ENCODE measurements around the gene TRIM24.
"Not testable (repeated sequence)": the region's sequence is repeated elsewhere in the genome, so short reads cannot be mapped to it uniquely, and the experiment has no call there.

The TRIM24 gene

DNA sequence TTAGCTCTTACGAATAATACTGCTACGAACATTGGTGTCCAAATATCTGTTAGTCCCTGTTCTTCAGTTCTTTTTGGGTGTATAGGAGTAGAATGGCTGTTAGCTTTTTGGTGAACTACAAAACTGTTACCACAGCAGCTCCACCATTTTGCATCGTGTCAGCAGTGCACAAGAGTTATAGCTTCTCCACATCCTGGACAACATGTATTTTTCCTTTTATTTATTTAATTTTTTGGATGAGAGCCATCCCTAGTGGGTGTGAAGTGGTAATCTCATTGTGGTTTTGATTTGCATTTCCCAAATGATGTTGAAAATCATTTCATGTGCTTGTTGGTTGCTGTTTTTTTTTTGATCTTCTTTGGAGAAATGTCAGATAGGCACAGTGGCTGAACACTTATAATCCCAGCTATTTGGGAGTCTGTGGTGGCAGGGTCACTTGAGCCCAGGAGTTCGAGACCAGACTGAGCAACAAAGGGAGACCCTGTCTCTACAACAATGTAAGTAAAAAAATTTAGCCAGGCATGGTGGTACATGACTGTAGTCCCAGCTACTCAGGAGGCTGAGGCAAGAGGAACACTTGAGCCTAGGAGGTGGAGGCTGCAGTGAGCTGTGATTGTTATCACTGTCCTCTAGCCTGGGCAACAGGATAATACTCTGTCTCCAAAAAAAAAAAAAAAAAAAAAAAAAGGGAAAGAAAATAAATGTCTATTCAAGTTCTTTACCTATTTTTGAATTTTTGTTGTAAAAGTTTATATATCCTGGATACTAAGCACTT, 31.7 kb downstream of the TRIM24 start:
- H3K9me3 ChIP-seq (ENCODE audit: insufficient read depth, low read length) = no peaks in the 10 kb centered on the region
- no peak overlapping the region for H3K4me3 ChIP-seq (ENCODE audit: insufficient read length, low read depth)
- no peaks in the 10 kb centered on the region for H3K27me3 ChIP-seq (ENCODE audit: insufficient read depth, insufficient read length)
- peaks cover 10% of the 10 kb centered on the region for H3K36me3 ChIP-seq (ENCODE audit: insufficient read depth, insufficient read length, low read length)
- no peak for TF ChIP-seq ZNF274 (IDR thresholded peaks at IDR 0.05; ENCODE audit: low read depth, low read length)
- TF ChIP-seq SUZ12 (IDR thresholded peaks at IDR 0.05; ENCODE audit: extremely low read depth, insufficient read depth, insufficient read length) = no peak
- TF ChIP-seq YY1 (IDR thresholded peaks at IDR 0.05; ENCODE audit: insufficient read depth, insufficient read length) = no peak
- no peaks in the 10 kb centered on the region for H3K4me1 ChIP-seq (ENCODE audit: insufficient read depth, insufficient read length)
- no peak overlapping the region for H3K9ac ChIP-seq (ENCODE audit: insufficient read length, low read depth)
- DNase-seq (ENCODE audit: low read depth, low spot score) = no peak

DNA sequence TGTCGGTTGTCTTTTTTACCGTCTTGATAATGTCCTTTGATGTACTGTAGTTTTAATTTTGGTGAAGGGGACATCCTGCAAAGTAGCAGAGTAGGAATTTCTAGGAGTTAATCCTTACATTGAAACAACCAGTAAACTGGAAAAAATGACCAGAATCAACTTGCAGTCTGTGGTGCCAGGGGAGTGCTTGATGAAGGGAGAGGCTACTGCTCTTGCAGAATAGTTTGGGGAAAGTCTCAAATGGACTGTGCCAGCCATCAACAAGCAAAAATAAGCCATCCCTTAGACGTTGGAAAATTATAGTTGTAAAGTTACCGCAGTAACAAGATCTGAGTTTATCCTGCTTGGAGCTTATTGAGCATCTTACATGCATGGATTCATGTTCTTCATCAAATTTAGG, 32.4 kb downstream of the TRIM24 start:
- H3K9me3 ChIP-seq (ENCODE audit: insufficient read depth, low read length) = no peaks in the 10 kb centered on the region
- DNase-seq (ENCODE audit: low read depth, low spot score) = no peak
- H3K27me3 ChIP-seq (ENCODE audit: insufficient read depth, insufficient read length) = no peaks in the 10 kb centered on the region
- H3K4me3 ChIP-seq (ENCODE audit: insufficient read length, low read depth) = no peak overlapping the region
- H3K9ac ChIP-seq (ENCODE audit: insufficient read length, low read depth) = no peak overlapping the region
- TF ChIP-seq YY1 (IDR thresholded peaks at IDR 0.05; ENCODE audit: insufficient read depth, insufficient read length) (no peak), ZNF274 (IDR thresholded peaks at IDR 0.05; ENCODE audit: low read depth, low read length) (no peak), SUZ12 (IDR thresholded peaks at IDR 0.05; ENCODE audit: extremely low read depth, insufficient read depth, insufficient read length) (no peak)
- no peaks in the 10 kb centered on the region for H3K4me1 ChIP-seq (ENCODE audit: insufficient read depth, insufficient read length)
- peaks cover 10% of the 10 kb centered on the region for H3K36me3 ChIP-seq (ENCODE audit: insufficient read depth, insufficient read length, low read length)

DNA sequence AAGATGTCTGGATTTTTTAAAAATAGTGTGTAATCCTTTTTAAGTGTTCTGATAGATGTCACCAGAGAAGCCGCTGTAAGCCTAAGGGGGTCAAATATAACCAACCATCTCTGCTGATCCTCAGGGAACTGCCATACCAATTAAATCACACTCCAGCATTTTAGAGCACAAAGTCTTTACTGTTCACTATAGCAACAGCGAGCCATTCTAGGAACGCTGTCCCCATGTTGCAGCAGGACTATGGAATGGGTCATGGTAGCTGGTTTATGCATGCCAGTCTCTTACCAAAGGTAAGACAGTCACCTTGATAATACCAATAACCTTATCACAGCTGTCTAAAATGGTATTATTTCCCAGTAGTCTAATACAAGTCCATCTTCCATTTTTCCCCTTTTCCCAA, 33.5 kb downstream of the TRIM24 start:
- H3K27me3 ChIP-seq (ENCODE audit: insufficient read depth, insufficient read length) = no peaks in the 10 kb centered on the region
- no peaks in the 10 kb centered on the region for H3K9me3 ChIP-seq (ENCODE audit: insufficient read depth, low read length)
- no peak overlapping the region for H3K4me3 ChIP-seq (ENCODE audit: insufficient read length, low read depth)
- H3K4me1 ChIP-seq (ENCODE audit: insufficient read depth, insufficient read length) = no peaks in the 10 kb centered on the region
- TF ChIP-seq YY1 (IDR thresholded peaks at IDR 0.05; ENCODE audit: insufficient read depth, insufficient read length) (no peak), ZNF274 (IDR thresholded peaks at IDR 0.05; ENCODE audit: low read depth, low read length) (no peak), SUZ12 (IDR thresholded peaks at IDR 0.05; ENCODE audit: extremely low read depth, insufficient read depth, insufficient read length) (no peak)
- DNase-seq (ENCODE audit: low read depth, low spot score) = no peak
- H3K9ac ChIP-seq (ENCODE audit: insufficient read length, low read depth) = no peak overlapping the region
- H3K36me3 ChIP-seq (ENCODE audit: insufficient read depth, insufficient read length, low read length) = peaks cover 10% of the 10 kb centered on the region

DNA sequence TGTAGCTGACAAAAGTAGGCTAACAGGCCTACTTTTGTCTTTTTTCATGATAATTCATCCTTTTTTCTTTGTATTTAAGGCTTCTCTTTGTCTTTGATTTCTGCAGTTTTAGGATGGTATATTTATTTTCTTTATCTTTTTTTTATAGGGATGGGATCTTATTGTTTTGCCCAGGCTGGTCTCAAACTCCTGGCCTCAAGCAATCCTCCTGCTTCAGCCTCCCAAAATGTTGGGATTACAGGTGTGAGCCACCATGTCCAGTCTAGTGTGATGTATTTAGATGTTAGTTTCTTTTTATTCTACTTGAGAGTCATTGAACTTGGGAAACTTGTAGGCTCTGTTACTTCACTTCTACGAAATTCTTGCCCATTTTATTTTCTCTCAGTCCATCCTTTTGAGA, 35.4 kb downstream of the TRIM24 start:
- Histone ChIP-seq H3K27me3 (ENCODE audit: insufficient read depth, insufficient read length) (no peaks in the 10 kb centered on the region), H3K9ac (ENCODE audit: insufficient read length, low read depth) (no peak overlapping the region), H3K4me3 (ENCODE audit: insufficient read length, low read depth) (no peak overlapping the region), H3K36me3 (ENCODE audit: insufficient read depth, insufficient read length, low read length) (peaks cover 10% of the 10 kb centered on the region), H3K9me3 (ENCODE audit: insufficient read depth, low read length) (no peaks in the 10 kb centered on the region), H3K4me1 (ENCODE audit: insufficient read depth, insufficient read length) (no peaks in the 10 kb centered on the region)
- no peak for TF ChIP-seq SUZ12 (IDR thresholded peaks at IDR 0.05; ENCODE audit: extremely low read depth, insufficient read depth, insufficient read length)
- no peak for TF ChIP-seq YY1 (IDR thresholded peaks at IDR 0.05; ENCODE audit: insufficient read depth, insufficient read length)
- no peak for TF ChIP-seq ZNF274 (IDR thresholded peaks at IDR 0.05; ENCODE audit: low read depth, low read length)
- no peak for DNase-seq (ENCODE audit: low read depth, low spot score)

DNA sequence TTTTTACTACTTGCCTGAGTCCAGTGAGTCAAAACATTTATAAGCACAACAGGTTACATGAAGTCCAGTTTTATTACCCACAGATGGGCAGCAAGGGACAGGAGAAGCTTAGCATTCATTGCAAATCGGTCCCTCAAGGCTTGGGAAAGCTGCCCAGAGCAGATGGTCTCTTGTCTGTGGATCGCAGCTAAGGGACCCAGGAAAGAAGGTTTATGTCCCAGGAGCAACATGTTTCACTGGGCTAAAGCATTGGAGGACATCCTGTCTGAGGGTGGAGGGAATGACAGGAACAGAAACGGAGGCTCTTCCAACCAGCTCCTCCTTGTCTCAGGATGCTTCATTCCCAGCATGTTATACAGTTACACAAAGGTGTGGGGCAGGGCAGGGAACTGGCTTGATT, 39.3 kb downstream of the TRIM24 start:
- Histone ChIP-seq H3K27me3 (ENCODE audit: insufficient read depth, insufficient read length) (no peaks in the 10 kb centered on the region), H3K9ac (ENCODE audit: insufficient read length, low read depth) (no peak overlapping the region), H3K4me1 (ENCODE audit: insufficient read depth, insufficient read length) (no peaks in the 10 kb centered on the region), H3K9me3 (ENCODE audit: insufficient read depth, low read length) (no peaks in the 10 kb centered on the region), H3K4me3 (ENCODE audit: insufficient read length, low read depth) (no peak overlapping the region), H3K36me3 (ENCODE audit: insufficient read depth, insufficient read length, low read length) (peaks cover 5% of the 10 kb centered on the region)
- no peak for TF ChIP-seq SUZ12 (IDR thresholded peaks at IDR 0.05; ENCODE audit: extremely low read depth, insufficient read depth, insufficient read length)
- TF ChIP-seq ZNF274 (IDR thresholded peaks at IDR 0.05; ENCODE audit: low read depth, low read length) = no peak
- no peak for TF ChIP-seq YY1 (IDR thresholded peaks at IDR 0.05; ENCODE audit: insufficient read depth, insufficient read length)
- no peak for DNase-seq (ENCODE audit: low read depth, low spot score)

DNA sequence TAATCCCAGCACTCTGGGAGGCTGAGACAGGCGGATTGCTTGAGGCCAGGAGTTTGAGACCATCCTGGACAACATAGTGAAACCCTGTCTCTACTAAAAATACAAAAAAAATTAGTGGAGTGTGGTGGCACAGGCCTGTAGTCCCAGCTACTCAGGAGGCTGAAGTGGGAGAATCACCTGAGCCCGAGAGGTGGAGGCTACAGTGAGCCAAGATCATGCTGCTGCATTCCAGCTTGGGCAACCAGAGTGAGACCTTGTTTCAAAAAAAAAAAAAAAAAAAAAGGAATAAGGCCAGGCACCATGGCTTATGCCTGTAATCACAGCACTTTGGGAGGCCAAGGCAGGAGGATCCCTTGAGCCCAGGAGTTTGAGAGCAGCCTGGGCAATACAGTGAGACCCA, 40.2 kb downstream of the TRIM24 start:
- H3K36me3 ChIP-seq (ENCODE audit: insufficient read depth, insufficient read length, low read length); H3K4me3 ChIP-seq (ENCODE audit: insufficient read length, low read depth); DNase-seq (ENCODE audit: low read depth, low spot score); H3K9ac ChIP-seq (ENCODE audit: insufficient read length, low read depth); H3K27me3 ChIP-seq (ENCODE audit: insufficient read depth, insufficient read length); H3K9me3 ChIP-seq (ENCODE audit: insufficient read depth, low read length); H3K4me1 ChIP-seq (ENCODE audit: insufficient read depth, insufficient read length): not testable (repeated sequence)

DNA sequence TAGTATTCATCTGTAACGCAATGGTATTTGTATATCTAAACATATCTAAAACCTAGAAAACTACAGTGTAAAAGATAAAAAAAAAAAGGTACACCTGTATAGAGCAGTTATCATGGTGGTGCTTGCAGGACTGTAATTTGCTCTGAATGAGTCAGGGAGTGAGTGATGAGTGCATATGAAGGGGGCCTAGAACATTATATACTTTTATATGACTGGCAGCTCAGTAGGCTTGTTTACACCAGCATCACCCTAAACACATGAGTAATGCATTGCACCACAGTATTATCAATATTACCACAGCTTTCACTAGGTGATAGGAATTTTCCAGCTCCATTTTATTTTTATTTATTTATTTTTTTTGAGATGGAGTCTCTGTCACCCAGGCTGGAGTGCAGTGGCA, 40.8 kb downstream of the TRIM24 start:
- no peak for DNase-seq (ENCODE audit: low read depth, low spot score)
- Histone ChIP-seq H3K27me3 (ENCODE audit: insufficient read depth, insufficient read length) (no peaks in the 10 kb centered on the region), H3K9me3 (ENCODE audit: insufficient read depth, low read length) (no peaks in the 10 kb centered on the region), H3K36me3 (ENCODE audit: insufficient read depth, insufficient read length, low read length) (peaks cover 9% of the 10 kb centered on the region), H3K9ac (ENCODE audit: insufficient read length, low read depth) (no peak overlapping the region), H3K4me1 (ENCODE audit: insufficient read depth, insufficient read length) (no peaks in the 10 kb centered on the region), H3K4me3 (ENCODE audit: insufficient read length, low read depth) (no peak overlapping the region)
- TF ChIP-seq ZNF274 (IDR thresholded peaks at IDR 0.05; ENCODE audit: low read depth, low read length) = no peak
- no peak for TF ChIP-seq YY1 (IDR thresholded peaks at IDR 0.05; ENCODE audit: insufficient read depth, insufficient read length)
- no peak for TF ChIP-seq SUZ12 (IDR thresholded peaks at IDR 0.05; ENCODE audit: extremely low read depth, insufficient read depth, insufficient read length)

Data from NT2/D1 (cell line).